GM19193 (cell line): ENCODE data around the gene C6orf52.

Experiments used
- POLR2A ChIP-seq: IDR thresholded peaks from 4 replicates; pipeline ENCODE4 v1.6.1; 2011; ENCODE audit not compliant: insufficient read depth, insufficient read length; ENCODE audit errors: extremely low read depth

Gene C6orf52

DNA sequence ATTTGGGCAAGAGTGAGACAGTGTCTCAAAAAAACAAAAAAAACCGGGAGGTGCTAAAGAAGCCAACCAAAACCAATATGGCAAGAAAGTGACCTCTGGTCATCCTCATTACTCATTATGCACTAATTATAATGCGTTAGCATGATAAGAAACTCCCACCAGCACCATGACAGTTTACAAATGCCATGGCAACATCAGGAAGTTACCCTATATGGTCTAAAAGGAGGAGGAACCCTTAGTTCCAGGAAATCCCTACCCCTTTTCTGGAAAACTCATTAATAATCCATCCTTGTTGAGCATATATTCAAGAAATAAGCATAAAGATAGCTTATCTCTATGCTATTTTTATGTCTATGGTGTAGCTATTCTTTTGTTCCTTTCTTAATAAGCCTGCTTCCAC lies 31.7 kb downstream of the C6orf52 start:
- no peak for TF ChIP-seq POLR2A

DNA sequence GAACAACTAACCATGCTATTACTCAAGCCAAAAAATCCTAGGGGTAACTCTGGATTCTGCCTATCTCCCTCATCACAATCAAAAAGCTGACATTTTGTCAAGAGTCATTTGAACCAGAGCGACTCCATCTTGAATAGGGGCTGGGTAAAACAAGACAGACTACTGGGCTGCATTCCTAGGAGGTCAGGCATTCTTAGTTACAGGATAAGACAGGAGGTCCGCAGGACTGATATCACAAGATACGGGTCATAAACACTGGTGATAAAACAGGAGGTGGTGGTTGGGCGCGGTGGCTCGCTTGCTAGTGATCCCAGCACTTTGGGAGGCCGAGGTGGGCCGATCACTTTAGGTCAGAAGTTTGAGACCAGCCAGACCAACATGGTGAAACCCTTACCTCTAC lies 32.2 kb downstream of the C6orf52 start:
- TF ChIP-seq POLR2A: no peak

DNA sequence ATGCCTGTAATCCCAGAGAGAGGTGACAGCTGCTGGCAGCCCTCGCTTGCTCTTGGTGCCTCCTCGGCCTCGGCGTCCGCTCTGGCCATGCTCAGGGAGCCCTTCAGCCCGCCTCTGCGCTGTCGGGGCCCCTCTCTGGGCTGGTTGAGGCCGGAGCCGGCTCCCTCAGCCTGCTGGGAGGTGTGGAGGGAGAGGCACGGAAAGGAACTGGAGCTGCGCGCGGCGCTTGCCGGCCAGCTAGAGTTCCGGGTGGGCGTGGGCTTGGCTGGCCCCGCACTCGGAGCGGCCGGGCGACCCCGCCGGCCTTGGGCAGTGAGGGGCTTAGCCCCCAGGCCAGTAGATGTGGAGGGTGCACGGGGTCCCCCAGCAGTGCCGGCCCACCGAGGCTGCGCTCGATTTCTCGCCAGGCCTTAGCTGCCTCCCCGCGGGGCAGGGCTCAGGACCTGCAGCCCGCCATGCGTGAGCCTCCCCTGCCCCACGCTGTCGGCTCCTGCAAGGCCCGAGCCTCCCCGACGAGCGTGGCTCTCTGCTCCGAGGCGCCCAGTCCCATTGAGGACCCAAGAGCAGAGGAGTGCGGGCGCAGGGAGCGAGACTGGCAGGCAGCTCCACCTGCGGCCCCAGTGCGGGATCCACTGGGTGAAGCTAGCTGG lies 34.6 kb downstream of the C6orf52 start:
- TF ChIP-seq POLR2A: no peak

DNA sequence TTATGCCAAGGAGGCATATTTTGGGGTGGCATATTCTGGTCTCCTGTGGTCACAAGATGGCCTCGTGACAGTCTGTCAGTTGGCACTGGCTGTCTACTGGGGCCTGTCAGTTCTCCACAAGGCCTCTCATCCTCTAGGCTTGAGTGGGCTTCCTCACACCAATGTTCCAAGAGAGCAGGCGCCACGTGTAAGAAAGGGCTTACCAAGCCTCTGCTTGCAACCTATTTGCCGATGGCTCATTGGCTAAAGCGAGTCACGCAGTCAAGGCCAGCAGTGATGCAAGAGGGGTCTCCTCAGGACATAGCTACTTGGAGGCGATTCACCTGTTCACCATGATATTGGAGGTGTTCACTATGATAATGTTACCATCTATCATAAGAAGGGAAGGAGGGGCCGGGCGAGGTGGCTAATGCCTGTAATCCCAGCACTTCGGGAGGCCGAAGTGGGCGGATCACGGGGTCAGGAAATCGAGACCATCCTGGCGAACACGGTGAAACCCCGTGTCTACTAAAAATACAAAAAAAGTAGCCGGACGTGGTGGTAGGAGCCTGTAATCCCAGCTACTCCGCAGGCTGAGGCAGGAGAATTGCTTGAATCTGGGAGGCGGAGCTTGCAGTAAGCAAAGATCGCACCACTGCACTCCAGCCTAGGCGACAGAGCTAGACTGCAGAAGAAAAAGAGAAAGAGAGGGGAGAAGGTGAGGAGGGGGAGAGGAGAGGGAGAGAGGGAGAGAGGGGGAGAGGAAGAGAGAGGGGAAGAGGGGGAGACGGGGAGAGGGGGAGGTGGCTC lies 35.3 kb downstream of the C6orf52 start:
- no peak for TF ChIP-seq POLR2A

DNA sequence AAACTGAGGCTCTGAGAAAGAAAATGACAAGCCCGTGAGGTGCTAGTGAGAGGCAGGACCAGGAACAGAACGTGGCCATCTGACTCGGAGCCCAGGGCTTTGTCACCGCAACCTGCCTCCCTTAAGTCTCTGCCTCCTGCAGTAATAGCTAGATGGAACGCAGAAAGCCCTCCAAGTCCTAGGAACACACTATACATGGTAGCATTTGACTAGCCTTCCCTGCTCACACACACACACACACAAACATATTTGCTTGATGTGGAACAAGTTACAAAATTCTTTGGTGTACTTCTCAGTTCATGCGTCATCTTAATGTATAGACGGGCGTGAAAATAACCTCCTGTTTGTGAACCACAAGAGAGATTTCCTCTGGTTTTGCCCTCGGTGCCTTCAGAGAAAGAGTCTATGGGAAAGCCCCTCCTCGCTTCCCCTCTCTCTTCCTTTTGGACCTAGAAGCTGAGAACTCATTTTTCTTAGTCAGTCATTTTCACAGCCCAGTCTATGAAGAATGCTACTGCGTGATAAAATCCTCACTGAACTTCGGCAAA lies 38.8 kb downstream of the C6orf52 start:
- TF ChIP-seq POLR2A: no peak

DNA sequence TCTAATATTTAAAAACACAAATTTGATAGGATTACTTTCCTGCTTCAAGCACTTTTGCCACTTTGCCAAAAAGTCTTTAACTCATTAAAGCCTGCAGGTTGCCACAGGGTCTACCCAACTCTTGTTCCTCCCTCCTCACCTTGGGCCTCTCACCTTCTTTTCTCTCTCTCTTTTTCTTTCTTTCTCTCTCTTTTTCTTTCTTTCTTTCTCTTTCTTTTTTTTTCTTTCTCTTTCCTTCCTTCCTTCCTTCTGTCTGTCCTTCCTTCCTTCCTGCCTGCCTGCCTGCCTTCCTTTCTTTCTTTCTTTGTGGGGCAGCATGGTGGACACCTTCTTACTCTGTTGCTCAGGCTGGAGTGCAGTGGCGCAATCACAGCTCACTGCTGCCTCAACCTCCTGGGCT lies 50.2 kb downstream of the C6orf52 start:
- no peak for TF ChIP-seq POLR2A

DNA sequence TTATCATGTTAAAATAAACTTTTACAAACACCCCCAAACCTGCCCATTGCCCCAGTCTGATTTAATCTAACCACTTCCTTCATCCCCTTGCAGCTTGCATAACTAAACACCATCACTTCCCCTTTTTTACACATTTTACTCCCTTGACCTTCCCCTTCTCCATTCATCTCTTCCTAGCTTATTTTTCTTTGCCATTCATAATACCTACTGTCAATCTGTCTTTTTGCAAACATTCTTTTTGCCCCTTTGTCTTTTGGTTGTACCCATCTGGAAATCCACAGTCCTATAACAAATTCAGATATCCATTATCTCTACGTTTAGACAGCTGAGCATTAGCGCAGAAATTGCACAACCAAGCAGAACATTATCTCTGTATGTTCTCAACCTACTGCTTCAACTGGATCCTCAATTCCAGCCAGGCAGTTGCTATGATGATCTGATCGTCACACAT lies 51.2 kb downstream of the C6orf52 start:
- no peak for TF ChIP-seq POLR2A

DNA sequence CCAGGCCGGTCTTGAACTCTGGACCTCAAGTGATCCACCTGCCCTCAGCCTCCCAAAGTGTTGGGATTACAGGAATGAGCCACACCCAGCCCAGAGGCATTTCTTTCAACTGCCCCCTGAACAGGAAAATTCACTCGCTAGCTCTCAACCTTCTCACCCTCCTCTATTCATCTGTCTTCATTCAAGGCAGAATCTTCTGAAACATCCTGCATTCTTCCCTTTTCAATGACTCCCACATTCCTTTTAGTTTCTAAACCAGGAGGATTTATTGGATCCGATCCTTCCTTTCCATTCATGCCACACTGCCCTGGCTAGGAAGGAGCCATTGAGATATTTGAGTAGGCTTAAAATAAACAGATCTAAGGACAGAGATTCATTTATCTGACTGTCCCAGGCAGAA lies 52.9 kb downstream of the C6orf52 start:
- no peak for TF ChIP-seq POLR2A

DNA sequence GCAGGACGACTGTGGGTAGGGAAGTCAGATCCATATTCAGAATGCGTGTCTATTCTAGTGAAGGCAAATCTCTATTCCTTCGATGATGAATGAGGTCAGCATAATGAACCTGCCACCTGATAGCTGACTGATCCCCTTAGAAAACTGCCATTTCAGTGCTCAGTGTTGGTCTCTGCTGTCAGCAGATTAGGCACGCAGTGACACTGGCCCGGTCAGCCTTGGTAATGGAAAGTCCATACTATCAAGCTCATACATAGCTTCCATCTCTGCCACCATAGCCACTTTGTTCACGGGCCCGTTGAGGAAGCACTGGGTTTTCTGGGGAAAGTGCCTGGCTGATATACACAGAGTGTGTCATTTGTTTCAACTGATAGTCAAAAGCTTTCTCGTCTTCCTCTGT lies 54.0 kb downstream of the C6orf52 start:
- no peak for TF ChIP-seq POLR2A

DNA sequence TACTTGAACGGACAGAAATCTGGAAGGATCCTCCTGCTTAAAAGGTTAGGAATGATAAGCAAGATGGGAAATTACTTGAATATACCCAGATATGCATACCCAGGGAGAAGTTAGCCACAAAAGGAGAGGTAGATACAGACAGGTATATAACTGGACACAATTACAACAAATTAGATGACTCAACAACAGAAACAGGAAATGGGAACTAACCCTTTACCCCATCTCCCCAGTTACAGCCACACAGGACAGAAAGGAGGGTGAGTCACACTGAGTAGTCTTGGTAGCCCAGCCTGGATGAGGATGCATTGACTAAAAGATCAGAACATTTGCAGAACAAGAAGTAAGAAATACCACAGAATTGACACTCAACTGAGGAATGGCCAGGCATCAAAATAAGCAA lies 61.2 kb downstream of the C6orf52 start:
- TF ChIP-seq POLR2A: no peak

DNA sequence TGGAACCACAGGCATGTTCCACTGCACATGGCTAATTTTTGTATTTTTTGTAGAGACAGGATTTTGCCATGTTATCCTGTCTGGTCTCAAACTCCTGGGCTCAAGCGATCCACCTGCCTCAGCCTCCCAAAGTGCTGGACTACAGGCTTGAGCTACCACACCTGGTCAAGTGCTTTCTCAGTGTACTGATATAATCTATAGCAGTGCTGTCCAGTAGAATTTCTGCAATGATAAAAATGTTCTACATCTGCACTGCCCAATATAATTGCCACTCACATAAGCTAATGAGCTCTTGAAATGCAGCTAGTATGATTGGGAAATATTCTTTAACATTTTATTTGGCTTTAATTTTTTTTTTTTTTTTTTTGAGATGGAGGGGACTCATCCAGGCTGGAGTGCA lies 64.2 kb downstream of the C6orf52 start:
- no peak for TF ChIP-seq POLR2A

DNA sequence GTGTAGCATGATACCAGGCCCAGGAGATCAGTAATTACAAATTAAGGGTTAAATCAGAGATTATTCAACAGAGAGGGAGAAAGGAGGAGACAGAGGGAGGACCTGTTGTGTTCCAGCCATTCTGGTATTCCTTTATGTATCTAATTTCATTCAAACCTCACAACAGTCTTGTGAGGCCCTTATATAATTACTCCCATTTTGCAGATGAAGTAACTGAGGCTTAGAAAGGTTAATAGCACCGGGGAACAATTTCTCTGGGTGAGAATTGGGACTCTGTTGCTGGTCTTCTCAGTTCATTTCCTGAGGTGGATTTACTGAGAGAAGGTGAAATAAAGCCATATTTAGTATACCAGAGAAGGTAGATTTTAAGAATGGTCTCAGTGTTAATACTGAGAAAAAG lies 66.6 kb downstream of the C6orf52 start:
- TF ChIP-seq POLR2A: no peak

DNA sequence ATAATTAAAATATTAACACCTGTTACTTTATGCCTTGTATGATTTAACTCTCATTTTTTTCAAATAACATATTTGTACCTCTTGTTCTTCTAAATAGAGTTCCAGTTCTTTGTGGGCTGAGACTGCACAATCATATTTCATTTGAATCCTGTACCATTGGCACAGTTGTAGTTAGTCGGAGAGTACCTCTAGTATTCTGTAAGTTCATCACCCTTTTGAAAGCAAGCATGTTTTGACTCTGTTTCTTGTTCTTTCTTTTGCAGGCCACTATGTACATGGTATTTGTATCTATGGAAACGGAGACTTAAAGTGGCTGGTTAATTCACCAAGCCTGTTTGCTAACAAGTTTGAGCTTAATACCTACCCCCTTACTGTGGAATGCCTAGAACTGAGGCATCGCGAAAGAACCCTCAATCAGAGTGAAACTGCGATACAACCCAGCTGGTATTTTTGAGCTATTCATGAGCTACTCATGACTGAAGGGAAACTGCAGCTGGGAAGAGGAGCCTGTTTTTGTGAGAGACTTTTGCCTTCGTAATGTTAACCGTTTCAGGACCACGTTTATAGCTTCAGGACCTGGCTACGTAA lies 68.2 kb downstream of the C6orf52 start:
- no peak for TF ChIP-seq POLR2A

DNA sequence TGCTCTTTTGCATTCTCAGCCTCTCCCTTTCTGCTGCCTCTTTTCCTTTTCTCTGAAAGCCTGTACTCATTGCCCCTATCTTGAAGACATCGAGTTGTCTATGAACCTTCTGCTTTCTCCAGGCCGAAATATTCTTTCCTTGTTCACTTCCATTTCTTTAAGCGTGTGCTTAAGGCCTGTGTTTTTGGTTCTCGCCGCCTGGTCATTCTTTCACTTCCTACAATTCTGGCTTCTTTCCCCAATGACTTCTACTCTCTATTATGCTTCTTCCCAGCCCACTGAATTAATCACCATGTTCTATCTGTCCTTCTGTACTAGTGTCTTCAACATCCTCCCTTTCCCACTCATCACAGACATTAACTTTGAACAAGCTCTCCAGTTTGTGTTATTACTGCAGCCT lies 69.6 kb downstream of the C6orf52 start:
- TF ChIP-seq POLR2A: no peak

DNA sequence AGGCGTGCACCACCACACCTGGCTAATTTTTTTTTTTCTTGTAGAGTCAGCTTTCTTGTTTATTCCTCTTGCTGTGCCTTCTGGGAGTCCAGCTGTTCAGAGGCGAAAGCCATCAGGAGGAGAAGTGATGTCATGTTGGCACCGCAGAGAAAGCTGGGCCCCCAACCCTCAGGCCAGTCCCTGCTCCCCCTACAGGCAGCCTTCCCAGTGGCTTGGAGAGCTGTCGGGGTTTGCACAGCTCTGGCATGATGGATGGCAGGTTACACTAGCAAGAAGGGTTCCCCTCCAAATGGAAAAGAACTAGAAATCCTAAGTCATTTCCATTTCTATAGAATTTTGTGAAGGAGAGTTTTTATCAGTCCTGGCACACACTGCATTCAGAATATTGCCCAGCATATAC lies 72.6 kb downstream of the C6orf52 start:
- no peak for TF ChIP-seq POLR2A
